HK-2 (cell line): ENCODE data around the gene PSTPIP2.
"Not testable (repeated sequence)": the region's sequence is repeated elsewhere in the genome, so short reads cannot be mapped to it uniquely, and the experiment has no call there.

ENCODE experiments used
- DNase-seq: peaks from one replicate; pipeline ENCODE4 v3.0.0-alpha.2; 2018; ENCODE audit not compliant: unreplicated experiment

The PSTPIP2 gene

GRCh38 chr18:46069524-46069923 is 2.5 kb downstream of the PSTPIP2 start:
- DNase-seq = no peak

GRCh38 chr18:46068763-46069162 is 3.3 kb downstream of the PSTPIP2 start:
- no peak for DNase-seq

- DNase-seq = no peak
Observed at GRCh38 chr18:46067438-46068007, 4.5 kb downstream of the PSTPIP2 start.

DNA sequence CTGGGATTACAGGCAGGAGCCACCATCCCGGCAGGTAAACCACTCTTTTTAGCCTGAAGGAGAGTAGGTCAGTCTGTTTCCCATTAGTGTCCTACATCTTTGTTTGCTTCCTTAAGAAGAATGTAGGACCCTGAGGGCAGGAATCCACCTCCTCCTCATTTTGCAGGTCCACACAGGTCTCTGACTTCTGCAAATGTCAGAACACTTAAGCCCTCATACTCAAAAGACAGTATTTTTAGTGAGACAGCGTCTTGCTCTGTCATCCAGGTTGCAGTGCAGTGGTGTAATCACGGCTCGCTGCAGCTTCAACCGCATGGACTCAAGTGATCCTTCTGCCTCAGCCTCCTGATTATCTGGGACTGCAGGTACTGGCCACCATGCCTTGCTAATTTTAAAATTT is 9.3 kb downstream of the PSTPIP2 start:
- DNase-seq = no peak

DNA sequence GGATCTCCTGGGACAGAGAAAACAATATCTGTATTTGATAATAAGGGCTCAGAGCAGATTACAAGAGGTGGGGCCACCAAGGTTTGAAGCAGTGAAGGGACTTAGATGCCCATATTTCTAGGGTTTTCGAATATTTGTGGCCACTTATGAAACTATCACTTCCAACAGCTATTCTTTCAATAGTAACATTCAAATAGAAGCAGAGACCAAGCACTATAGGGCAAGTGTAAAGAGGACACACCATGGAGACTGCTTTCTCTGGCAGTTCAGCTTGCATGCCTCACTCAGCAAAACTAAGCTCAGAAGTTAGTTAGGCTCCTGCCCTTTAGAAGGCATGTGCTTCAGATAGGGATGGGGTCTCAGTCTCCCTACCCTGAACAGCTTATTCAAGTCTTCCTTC is 10.3 kb downstream of the PSTPIP2 start:
- DNase-seq = no peak

- DNase-seq = no peak
Observed at GRCh38 chr18:46061387-46061786, 10.7 kb downstream of the PSTPIP2 start.

DNA sequence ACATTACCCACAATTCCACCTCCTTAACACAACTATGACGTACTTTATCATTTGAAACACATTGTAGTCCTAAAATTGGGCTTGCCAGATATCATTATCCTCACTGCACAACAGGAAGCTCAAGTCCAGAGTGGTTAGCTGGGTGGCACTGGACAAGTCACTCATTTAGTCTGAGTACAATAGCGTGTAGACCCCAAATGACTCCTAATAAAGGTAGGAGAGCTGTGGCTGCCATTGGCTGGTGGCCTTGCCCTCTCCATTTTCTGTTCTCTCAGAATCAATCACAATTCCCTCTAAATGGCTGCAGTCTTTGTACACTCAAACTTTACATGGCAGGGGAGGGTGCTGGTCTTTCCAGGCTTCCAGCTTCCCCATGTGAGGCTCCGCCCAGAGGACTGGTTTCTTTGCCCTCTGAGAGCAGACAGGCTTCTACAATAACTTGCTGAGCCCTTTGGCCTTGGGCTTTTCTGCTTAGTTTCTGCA is 11.7 kb downstream of the PSTPIP2 start:
- no peak for DNase-seq

- no peak for DNase-seq
Observed at GRCh38 chr18:46055838-46056230, 16.2 kb downstream of the PSTPIP2 start.

- DNase-seq = no peak
Observed at GRCh38 chr18:46054956-46055837, 16.9 kb downstream of the PSTPIP2 start.

- DNase-seq = no peak
Observed at GRCh38 chr18:46053368-46054095, 18.5 kb downstream of the PSTPIP2 start.

DNA sequence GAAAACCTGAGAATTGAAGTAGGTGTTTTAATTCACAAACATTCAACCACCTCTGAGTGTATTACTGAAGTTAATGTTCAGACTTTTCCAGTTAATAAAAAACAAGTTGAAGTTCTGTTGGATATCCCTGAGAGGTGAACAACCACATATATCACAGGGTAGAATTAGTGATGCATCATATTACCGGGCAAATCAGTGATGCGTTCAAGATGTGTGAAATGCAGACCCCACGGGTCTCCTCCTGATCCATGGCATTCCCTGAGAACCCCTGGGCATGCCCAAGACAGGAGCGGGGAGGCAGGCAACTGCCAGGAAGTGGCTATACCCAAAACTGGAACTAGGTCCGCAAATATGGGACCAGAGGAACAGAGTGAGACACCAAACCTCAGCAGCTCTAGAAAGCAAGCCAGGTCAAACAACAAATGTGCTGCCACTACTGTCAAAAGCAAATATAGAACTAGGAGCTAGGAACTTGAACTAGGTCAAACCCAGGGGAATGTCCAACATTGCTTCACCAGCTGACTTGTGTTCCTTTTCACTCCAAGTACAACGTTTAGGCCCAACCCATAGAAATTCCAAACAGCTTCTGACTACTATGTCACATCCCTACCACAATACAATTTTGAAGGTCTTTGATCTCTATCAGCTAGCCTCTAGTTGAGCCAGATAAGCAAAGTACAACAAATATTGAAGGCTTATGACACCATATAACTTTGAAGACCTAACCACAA is 20.2 kb downstream of the PSTPIP2 start:
- DNase-seq = peak; percentile 35

DNA sequence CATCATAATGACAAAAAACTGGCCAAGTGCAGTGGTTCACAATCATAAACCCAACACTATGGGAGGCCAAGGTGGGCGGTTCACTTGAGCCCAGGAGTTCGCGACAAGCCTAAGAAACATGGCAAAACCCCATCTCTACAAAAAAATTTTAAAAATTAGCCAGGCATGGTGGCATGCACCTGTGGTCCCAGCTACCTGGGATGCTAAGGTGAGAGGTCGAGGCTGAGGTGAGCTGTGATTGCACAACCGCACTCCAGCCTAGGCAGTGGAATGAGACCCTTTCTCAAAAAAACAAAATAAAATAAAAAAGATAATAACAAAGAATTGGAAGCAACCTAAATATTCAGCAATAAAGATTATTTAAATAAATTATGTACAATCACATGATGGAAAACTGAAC is 21.8 kb downstream of the PSTPIP2 start:
- DNase-seq = no peak

DNA sequence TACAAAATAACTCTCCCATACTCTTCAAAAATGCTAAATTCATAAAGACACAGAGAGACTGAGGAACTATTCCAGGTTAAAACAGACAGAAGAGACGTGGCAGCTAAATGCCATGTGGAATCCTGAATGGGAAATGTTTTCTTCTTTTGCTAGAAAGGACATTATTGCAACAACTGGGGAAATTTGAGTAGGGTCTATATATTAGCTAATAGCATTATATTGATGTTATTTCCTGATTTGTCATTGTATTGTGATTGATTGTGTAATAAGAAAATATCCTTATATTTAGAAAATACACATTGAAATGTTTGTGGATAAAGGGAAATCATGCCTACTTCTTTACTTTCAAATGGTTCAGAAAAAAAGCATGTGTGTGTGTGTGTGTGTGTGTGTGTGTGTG is 23.4 kb downstream of the PSTPIP2 start:
- no peak for DNase-seq

GRCh38 chr18:46047369-46047768 is 24.7 kb downstream of the PSTPIP2 start:
- DNase-seq = not testable (repeated sequence)

GRCh38 chr18:46046688-46047087 is 25.4 kb downstream of the PSTPIP2 start:
- no peak for DNase-seq

GRCh38 chr18:46046126-46046525 is 25.9 kb downstream of the PSTPIP2 start:
- no peak for DNase-seq

DNA sequence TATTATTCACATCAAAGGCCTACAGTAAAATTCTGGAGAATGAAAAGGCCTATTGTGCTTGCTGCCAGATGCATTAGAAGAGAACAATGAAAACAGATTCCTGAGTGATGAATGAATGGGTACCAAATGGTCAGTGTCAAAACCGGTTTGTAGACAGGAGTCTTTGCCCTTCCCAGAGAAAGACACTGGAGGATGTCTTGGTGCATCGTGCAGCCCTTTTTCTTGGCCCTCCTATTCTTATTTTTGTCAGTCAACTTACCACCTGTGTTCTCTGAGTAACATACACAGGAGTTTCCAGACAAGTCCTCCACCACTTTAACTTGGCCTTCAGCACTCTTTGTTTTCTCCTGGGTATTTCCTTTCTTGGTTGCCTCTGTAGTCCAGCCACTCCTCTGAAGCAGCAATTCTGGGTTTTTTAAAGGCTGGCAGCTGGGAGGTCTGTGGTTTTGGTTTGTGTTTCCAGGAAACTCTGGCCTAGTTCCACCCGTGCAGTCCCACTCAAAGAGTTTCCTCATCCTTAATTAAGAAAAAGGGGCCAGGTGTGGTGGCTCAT is 29.4 kb downstream of the PSTPIP2 start:
- no peak for DNase-seq

- DNase-seq = no peak
Observed at GRCh38 chr18:46040747-46041104, 31.3 kb downstream of the PSTPIP2 start.

- no peak for DNase-seq
Observed at GRCh38 chr18:46040033-46040746, 31.9 kb downstream of the PSTPIP2 start.

- DNase-seq = no peak
Observed at GRCh38 chr18:46037512-46038305, 34.4 kb downstream of the PSTPIP2 start.
